HuH-7 (cell line): ENCODE data around the gene HRAS.

Experiments used
- DNase-seq: peaks from one replicate; pipeline ENCODE4 v3.0.0; 2011; ENCODE audit warnings: low spot score

HRAS gene

DNA sequence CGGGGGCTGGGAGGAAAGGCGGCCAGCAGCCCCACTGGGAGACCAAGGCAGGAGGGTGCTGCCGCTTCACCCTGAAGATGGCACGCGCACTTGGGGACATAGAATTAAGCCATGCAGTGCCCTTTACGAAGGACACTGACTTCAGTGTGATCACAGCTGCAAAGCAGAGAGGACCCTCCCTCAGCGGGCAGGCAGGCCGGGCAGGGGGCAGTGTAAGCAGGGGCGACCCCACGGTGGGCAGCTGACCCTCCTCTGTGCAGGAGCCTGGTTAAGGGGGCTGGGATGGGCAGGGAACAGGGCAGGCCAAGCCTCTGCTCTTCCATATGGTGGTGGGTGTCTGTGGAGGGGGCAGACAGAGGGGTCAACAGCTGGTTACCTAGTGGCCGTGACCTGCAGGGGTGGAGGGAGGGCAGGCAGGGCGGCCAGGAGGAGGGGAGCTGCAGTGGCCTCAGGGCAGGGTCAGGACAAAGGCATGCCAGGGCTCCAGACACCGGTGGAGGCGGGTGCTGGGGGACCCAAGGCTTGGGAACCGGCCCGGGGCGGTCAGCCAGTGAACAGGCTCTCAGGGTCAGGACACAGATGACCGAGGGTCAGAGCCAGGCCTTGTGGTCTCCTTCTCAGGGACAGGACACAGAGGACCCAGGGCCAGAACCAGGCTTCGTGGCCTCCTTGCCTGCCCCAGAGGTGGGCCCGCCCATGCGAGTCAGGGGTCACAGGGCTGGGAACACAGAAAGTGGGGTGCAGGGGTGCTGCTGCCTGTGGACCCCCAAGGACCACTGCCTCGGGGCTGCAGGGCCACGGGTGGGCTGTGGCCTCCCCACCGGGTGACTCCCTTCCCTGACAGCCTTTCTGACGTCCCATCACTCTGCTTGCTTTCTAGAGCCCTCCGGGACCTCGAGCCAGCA, 18.0 kb upstream of the HRAS start:
- no peak for DNase-seq

DNA sequence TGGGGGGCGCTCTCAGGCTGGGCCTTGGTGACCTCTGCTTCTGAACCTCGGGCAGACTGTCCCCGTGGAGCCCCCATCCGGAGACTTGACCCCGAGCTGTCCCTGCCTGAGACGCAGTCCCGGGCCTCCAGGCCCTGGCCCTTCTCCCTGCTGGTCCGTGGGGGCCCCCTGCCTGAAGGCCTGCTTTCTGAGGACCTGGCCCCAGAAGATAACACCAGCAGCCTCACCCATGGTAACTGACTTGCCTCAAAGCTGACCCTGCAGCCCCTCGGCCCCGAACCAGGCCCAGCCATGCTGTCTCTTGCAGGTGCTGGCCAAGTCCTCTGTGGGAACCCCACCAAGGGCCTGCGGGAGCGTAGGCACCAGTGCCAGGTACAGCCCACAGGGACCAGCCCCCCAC, 16.2 kb upstream of the HRAS start:
- no peak for DNase-seq

GRCh38 chr11:551131-551530, 15.8 kb upstream of the HRAS start:
- DNase-seq: no peak

- no peak for DNase-seq
Observed at GRCh38 chr11:550746-551085, 15.3 kb upstream of the HRAS start.

GRCh38 chr11:550021-550745, 14.8 kb upstream of the HRAS start:
- no peak for DNase-seq

GRCh38 chr11:548700-549603, 13.6 kb upstream of the HRAS start:
- no peak for DNase-seq

- DNase-seq: no peak
Observed at GRCh38 chr11:545171-545570, 9.8 kb upstream of the HRAS start.

- no peak for DNase-seq
Observed at GRCh38 chr11:544817-545166, 9.4 kb upstream of the HRAS start.

DNA sequence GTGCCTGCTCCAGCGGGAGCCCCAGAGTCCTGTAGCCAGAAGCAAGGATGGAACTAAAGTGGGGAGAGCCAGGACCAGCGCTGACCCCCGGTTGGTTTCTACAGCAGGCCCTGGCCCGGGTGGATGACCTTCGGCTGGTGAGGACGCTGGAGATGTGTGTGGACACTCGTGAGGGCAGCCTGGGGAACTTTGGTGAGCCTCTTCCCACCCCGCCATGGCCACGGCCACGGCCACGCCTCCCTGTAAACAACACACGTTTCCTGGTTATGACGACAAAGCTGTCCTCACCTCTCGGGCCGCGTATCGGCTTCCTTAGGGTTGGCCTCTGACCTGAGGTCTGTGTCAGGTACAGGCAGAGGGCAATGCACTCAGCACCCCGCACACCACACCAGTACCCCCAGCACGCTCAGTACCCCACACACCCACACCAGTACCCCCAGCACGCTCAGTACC, 6.1 kb upstream of the HRAS start:
- DNase-seq: no peak

- DNase-seq: no peak
Observed at GRCh38 chr11:540583-541432, 5.4 kb upstream of the HRAS start.

DNA sequence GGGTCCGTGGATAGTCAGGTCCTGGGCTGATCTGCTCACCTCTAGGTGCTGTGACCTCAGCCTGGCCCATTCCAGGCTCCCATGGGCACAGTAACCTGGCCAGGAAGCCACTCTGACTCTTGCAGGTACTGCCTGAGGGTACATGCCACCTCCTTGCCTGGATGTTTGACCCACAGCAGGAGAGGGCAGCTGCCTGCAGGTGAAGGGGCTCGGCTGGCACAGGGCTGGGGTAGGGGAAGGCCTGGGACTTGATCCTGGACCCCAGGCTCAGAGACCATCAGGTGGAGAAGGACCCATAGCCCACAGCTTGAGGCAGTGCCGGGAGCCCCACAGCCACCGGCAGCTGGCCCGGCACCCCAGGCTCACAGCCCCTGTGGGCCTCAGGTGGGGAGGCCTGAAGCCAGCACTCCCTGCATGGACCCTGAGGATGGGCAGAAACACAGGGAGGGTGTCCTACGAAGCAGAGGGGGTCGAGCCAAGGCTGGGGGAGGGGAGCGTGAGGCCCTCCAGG, 4.7 kb upstream of the HRAS start:
- DNase-seq: no peak

DNA sequence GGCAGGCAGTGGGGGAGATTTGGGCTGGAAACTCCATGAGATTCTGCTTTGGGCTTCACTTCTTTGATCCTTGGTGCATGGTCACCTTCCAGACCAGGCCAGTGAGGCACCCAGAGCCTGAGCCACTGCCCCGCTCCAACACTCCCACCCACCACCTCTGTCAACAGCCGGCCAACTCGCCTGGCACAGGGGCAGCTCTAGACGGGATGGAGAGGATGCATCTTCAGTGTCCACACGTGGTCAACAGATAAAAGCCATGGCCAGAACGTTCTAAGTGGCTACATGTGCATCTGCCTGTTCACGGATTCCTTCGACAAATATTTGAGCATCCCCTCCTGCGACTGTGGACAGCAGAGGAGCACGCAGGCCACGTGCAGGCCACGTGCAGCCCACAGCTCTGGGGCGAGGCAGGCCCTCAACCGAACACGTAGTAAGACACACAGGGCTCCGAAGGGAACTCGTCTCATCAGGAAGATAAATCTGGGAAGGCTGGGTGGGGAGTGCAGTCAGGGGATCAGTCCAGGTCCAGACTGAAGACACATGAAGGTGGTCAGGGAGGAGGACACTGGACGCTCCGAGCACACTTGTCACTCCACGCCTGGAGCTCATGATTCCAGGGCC, 3.2 kb upstream of the HRAS start:
- DNase-seq: no peak

DNA sequence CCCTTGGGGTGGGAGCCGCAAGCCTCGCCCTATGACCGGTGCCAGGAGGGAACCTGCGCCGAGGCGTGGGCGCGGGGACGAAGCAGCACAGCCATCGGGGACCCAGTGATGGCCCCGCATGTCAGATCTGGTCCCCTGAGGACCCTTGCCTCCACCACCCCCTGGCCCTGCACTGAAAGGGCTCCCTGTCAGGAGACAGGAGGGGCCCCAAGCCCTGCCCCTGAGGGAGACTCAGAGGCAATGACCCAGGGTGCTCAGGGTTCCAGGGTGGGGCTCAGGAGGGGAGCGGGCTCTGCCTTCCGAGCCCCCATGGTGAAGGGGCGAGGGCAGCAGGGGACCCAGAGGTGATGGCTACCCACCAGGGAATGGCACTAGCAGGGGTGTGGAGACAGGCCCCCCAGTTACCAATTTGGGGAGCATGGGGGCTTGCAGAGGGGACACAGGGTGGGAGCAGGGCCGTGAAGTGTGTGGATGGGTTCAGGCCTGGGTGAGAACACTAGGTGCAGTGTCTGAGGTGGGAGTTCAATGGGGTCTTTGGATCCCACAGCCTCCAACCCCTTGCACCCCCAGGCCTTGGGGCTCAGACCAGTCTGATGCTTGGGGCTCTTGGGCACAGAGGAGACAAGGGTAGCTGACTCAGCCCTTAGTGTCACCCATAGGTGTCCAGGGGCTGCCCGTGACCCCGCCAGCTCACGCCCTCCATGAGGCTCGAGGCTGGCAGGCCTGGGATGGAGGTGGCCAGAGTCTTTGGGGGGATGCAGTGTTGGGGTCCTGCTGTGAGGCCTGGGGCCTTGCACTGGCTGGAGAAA, 2.5 kb upstream of the HRAS start:
- DNase-seq: no peak

- DNase-seq: peak; percentile 98
Observed at GRCh38 chr11:536841-537621, 1.7 kb upstream of the HRAS start, which contains the start of gene LRRC56. Gene LRRC56 (plus strand): TSS chr11:537527. CDS start chr11:540685, 3,158 bp downstream.

GRCh38 chr11:535210-535518, 212 bp downstream of the HRAS start:
- no peak for DNase-seq

GRCh38 chr11:534396-535209, 773 bp downstream of the HRAS start:
- no peak for DNase-seq

DNA sequence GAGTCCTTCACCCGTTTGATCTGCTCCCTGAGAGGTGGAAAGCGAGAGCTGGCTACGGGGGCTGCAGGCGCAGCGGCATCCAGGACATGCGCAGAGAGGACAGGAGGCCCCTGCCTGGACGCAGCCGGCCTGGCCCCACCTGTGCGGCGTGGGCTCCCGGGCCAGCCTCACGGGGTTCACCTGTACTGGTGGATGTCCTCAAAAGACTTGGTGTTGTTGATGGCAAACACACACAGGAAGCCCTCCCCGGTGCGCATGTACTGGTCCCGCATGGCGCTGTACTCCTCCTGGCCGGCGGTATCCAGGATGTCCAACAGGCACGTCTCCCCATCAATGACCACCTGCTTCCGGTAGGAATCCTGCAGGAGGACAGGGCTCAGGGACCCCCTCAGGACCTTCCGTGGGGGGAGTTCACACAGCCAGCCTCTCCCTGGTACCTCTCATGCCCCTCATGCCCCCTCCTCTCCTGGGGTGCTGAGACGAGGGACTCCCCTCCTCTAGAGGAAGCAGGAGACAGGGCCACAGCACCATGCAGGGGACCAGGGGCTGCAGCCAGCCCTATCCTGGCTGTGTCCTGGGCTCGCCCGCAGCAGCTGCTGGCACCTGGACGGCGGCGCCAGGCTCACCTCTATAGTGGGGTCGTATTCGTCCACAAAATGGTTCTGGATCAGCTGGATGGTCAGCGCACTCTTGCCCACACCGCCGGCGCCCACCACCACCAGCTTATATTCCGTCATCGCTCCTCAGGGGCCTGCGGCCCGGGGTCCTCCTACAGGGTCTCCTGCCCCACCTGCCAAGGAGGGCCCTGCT, 1.6 kb downstream of the HRAS start:
- DNase-seq: no peak
